Naive thymus-derived CD8-positive, alpha-beta T cell (primary cell): Measurements from ENCODE around the gene S100PBP. TPM values are rescaled to one million over a fixed set of nuclear protein-coding genes. Genes with fewer than 3 reads are reported as not detected.
A peak's percentile ranks its signal among the peaks of the same experiment; 100 is the strongest.

ENCODE experiments used
- ATAC-seq, 2 donors: fragments of 150-1000 bp; cut with Tn5 transposase in 1 of 2; sonication (Bioruptor Pico), chemical (Tn5 transposase) in 1 of 2; 1 replicate in 1 of 2; 2 replicates in 1 of 2; pipeline ENCODE4 v1.10.0; 2021; ENCODE audit warnings: mild to moderate bottlenecking in 2 of 2, moderate library complexity in 2 of 2
- POLR2A ChIA-PET: fragments of 350-600 bp; sonication (Branson Sonifier 250); formaldehyde crosslinking; loops from one replicate; lab custom pipeline; 2021; ENCODE audit warnings: antibody characterized with exemption; lab: Charles Lee
- DNase-seq, 10 donors: peaks; one replicate each; pipeline versions ENCODE4 v3.0.0 to v3.0.0-alpha.2; 2020 to 2022
- H3K27ac Mint-ChIP-seq, 10 donors: one replicate each; pipeline ENCODE4 v1.8.0; 2020 to 2022; ENCODE audit warnings: mild to moderate bottlenecking in 10 of 10, mixed read lengths in 10 of 10, moderate library complexity in 4 of 10, inconsistent platforms in 1 of 10
- H3K27me3 Mint-ChIP-seq, 5 donors: one replicate each; pipeline ENCODE4 v1.8.0; 2021 to 2022; ENCODE audit warnings: mixed read lengths in 5 of 5
- H3K36me3 Mint-ChIP-seq, 3 donors: one replicate each; pipeline ENCODE4 v1.8.0; 2020 to 2022; ENCODE audit warnings: mixed read lengths in 3 of 3, mild to moderate bottlenecking in 2 of 3, inconsistent platforms in 1 of 3
- H3K4me1 Mint-ChIP-seq, 4 donors: one replicate each; pipeline ENCODE4 v1.8.0; 2021 to 2022; ENCODE audit warnings: mixed read lengths in 4 of 4
- H3K4me3 Mint-ChIP-seq, 10 donors: one replicate each; pipeline ENCODE4 v1.8.0; 2020 to 2022; ENCODE audit warnings: mild to moderate bottlenecking in 10 of 10, mixed read lengths in 10 of 10, moderate library complexity in 6 of 10, inconsistent platforms in 1 of 10
- H3K9me3 Mint-ChIP-seq, 9 donors: one replicate each; pipeline ENCODE4 v1.8.0; 2020 to 2022; ENCODE audit warnings: mixed read lengths in 9 of 9, mild to moderate bottlenecking in 3 of 9, inconsistent platforms in 1 of 9, moderate library complexity in 1 of 9
- polyA plus RNA-seq, 3 donors: library from polyadenylated mRNA; unstranded; fragments of 300-500 nt; fragmentation: Illumina TruSeq; gene quantifications; one replicate each; pipeline ENCODE4 v1.2.3, GENCODE V29; 2021
- total RNA-seq, 8 experiments: library from RNA in 2 of 8; stranded (reverse) in 2 of 8; gene quantifications; one replicate each; pipeline ENCODE4 v1.2.3 and lab custom pipeline; 2021 to 2026

Gene S100PBP
- total and polyA plus RNA-seq, 5 experiments from 2014 or later = 5.0 to 50.5 (median 9.6) TPM

- peaks cover 11 to 65% (median 36%) of the 10 kb centered on the region in 5 donors for H3K27me3 Mint-ChIP-seq
Measured at GRCh38 chr1:32878183-32878582, 60.7 kb downstream of the S100PBP start.

GRCh38 chr1:32878637-32879041 is 61.2 kb downstream of the S100PBP start:
- H3K27ac Mint-ChIP-seq = no peak overlapping the region

More at GRCh38 chr1:32878183-32878582, 60.7 kb downstream of the S100PBP start:
- Mint-ChIP-seq H3K27ac (no peak overlapping the region), H3K4me3 (no peak overlapping the region), H3K4me1 (peaks cover 0 to 2% (median under 1%) of the 10 kb centered on the region in 4 donors), H3K9me3 (no peaks in the 10 kb centered on the region), H3K36me3 (peaks cover 0 to 2% (median 0%) of the 10 kb centered on the region in 3 donors)
- DNase-seq = no peak
- POLR2A ChIA-PET = no interaction called here
- no peak for ATAC-seq

DNA sequence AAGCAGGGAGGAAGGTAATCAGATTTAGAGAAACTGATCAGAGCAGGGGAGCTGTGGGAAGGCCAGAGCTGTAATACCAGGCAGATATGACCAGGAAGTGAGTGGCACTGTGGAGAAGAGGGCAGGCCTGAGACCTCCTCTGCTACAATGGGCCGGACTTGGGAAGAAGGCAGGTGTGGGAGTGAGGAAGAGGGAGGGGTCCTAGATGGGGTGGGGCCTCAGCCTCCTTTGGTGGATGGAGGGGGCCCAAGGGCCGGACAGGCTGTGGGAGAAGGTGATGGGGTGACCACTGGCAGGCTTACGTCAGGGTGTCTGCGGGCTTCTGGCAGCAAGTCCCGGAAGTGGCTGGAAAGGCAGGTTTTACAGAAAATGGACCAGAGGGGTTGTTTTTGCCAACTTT is 63.8 kb downstream of the S100PBP start:
- Mint-ChIP-seq H3K36me3 (no peaks in the 10 kb centered on the region), H3K9me3 (no peaks in the 10 kb centered on the region), H3K4me1 (peaks cover 3 to 8% (median 7%) of the 10 kb centered on the region in 4 donors), H3K4me3 (no peak overlapping the region), H3K27me3 (peaks cover 16 to 66% (median 34%) of the 10 kb centered on the region in 5 donors), H3K27ac (peak overlapping the region in 1 of 10 donors; percentile 41)
- ATAC-seq (no peak), DNase-seq (peak in 1 of 10 donors; percentile 38)
- POLR2A ChIA-PET = no interaction called here

More at GRCh38 chr1:32878637-32879041, 61.2 kb downstream of the S100PBP start:
- POLR2A ChIA-PET = no interaction called here
- H3K9me3 Mint-ChIP-seq = no peaks in the 10 kb centered on the region
- peaks cover 0 to 2% (median 0%) of the 10 kb centered on the region in 3 donors for H3K36me3 Mint-ChIP-seq
- H3K4me3 Mint-ChIP-seq = no peak overlapping the region
- no peak for DNase-seq
- no peak for ATAC-seq
- peaks cover 11 to 66% (median 38%) of the 10 kb centered on the region in 5 donors for H3K27me3 Mint-ChIP-seq
- peaks cover 0 to 2% (median under 1%) of the 10 kb centered on the region in 4 donors for H3K4me1 Mint-ChIP-seq

GRCh38 chr1:32881871-32882850 is 64.7 kb downstream of the S100PBP start:
- Mint-ChIP-seq H3K4me3 (no peak overlapping the region), H3K4me1 (peaks cover 2 to 15% (median 8%) of the 10 kb centered on the region in 4 donors), H3K27me3 (peaks cover 18 to 64% (median 38%) of the 10 kb centered on the region in 5 donors), H3K27ac (no peak overlapping the region), H3K9me3 (peaks cover 0 to 2% (median 0%) of the 10 kb centered on the region in 9 donors), H3K36me3 (peaks cover 0 to 2% (median 0%) of the 10 kb centered on the region in 3 donors)
- ATAC-seq (no peak), DNase-seq (no peak)
- POLR2A ChIA-PET = no interaction called here

GRCh38 chr1:32883338-32884031 is 66.0 kb downstream of the S100PBP start:
- ATAC-seq = no peak
- H3K36me3 Mint-ChIP-seq = peaks cover 0 to 2% (median 0%) of the 10 kb centered on the region in 3 donors
- H3K4me1 Mint-ChIP-seq = peaks cover 2 to 17% (median 10%) of the 10 kb centered on the region in 4 donors
- peaks cover 0 to 3% (median 0%) of the 10 kb centered on the region in 9 donors for H3K9me3 Mint-ChIP-seq
- H3K27ac Mint-ChIP-seq = no peak overlapping the region
- no peak overlapping the region for H3K4me3 Mint-ChIP-seq
- POLR2A ChIA-PET = no interaction called here
- peaks cover 26 to 67% (median 45%) of the 10 kb centered on the region in 5 donors for H3K27me3 Mint-ChIP-seq
- peak in 1 of 10 donors; percentile 30 for DNase-seq

DNA sequence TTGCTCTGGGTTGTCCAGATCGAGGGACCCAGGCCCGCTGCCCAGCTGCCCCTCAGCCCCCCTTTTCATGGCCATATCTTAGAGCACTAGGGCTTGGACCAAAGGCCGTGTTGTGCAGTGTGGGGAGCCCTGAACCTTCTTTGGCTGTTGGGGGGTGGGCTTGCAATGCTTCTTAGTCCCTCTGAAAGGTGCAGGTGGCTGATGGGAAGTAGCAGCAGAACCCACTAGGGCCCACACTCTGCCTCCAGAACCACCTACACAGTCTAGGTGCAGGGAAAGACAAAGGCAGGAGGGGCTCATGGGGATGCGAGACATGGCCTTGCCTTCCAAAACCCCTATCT is 66.5 kb downstream of the S100PBP start:
- Mint-ChIP-seq H3K36me3 (peaks cover 0 to 2% (median 0%) of the 10 kb centered on the region in 3 donors), H3K4me1 (peaks cover 2 to 17% (median 10%) of the 10 kb centered on the region in 4 donors), H3K27me3 (peaks cover 27 to 72% (median 47%) of the 10 kb centered on the region in 5 donors), H3K27ac (no peak overlapping the region), H3K9me3 (peaks cover 0 to 3% (median 0%) of the 10 kb centered on the region in 9 donors), H3K4me3 (no peak overlapping the region)
- POLR2A ChIA-PET = no interaction called here
- DNase-seq (peak in 1 of 10 donors; percentile 35), ATAC-seq (no peak)

DNA sequence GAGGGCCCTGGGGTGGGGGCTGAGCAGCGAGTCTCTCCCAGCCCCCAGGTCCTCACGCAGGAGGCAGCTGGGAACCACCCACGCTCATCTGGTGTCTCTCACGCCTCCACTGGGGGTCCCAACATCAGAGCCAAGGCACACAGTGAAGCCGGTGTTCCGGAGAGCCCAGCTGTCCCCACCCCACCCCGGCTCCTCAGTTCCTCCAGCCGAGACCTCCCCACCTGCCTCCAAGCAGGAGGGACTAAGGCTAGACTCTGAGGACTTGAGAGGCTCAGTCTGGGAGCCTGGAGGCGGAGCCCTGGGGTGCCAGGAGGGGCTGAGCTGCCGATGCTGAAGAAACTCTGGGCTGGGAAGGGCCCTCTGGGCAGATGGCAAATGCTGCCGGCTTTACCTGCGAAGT is 67.3 kb downstream of the S100PBP start:
- peak in 1 of 10 donors; percentile 26 for DNase-seq
- peaks cover 0 to 3% (median 0%) of the 10 kb centered on the region in 9 donors for H3K9me3 Mint-ChIP-seq
- ATAC-seq = no peak
- H3K4me1 Mint-ChIP-seq = peaks cover 2 to 17% (median 10%) of the 10 kb centered on the region in 4 donors
- H3K4me3 Mint-ChIP-seq = no peak overlapping the region
- POLR2A ChIA-PET = no interaction called here
- peaks cover 0 to 2% (median 0%) of the 10 kb centered on the region in 3 donors for H3K36me3 Mint-ChIP-seq
- peaks cover 32 to 80% (median 55%) of the 10 kb centered on the region in 5 donors for H3K27me3 Mint-ChIP-seq
- H3K27ac Mint-ChIP-seq = no peak overlapping the region

GRCh38 chr1:32885676-32886003 is 68.2 kb downstream of the S100PBP start:
- peak overlapping the region in 7 of 10 donors; percentile 18 to 76 (median 56) for H3K4me3 Mint-ChIP-seq
- H3K4me1 Mint-ChIP-seq = peaks cover 2 to 17% (median 10%) of the 10 kb centered on the region in 4 donors
- peaks cover 0 to 3% (median 0%) of the 10 kb centered on the region in 9 donors for H3K9me3 Mint-ChIP-seq
- peaks cover 0 to 2% (median 0%) of the 10 kb centered on the region in 3 donors for H3K36me3 Mint-ChIP-seq
- DNase-seq (no peak), ATAC-seq (no peak)
- no peak overlapping the region for H3K27ac Mint-ChIP-seq
- peaks cover 37 to 87% (median 56%) of the 10 kb centered on the region in 5 donors for H3K27me3 Mint-ChIP-seq
- POLR2A ChIA-PET = no interaction called here

- POLR2A ChIA-PET = no interaction called here
- Mint-ChIP-seq H3K4me3 (peak within 1 kb of the TSS in 7 of 10 donors; percentile 18 to 76 (median 56)), H3K27me3 (peaks cover 39 to 87% (median 56%) of the 10 kb centered on the region in 5 donors), H3K9me3 (peaks cover 0 to 3% (median 0%) of the 10 kb centered on the region in 9 donors), H3K27ac (no peak within 1 kb of the TSS), H3K36me3 (peaks cover 0 to 2% (median 0%) of the 10 kb centered on the region in 3 donors), H3K4me1 (peaks cover 2 to 17% (median 9%) of the 10 kb centered on the region in 4 donors)
- DNase-seq (peak in 7 of 10 donors; percentile 18 to 60 (median 44)), ATAC-seq (peak; percentile 60 to 78)
Measured at GRCh38 chr1:32886004-32886827, 68.8 kb downstream of the S100PBP start, which contains the start of gene HPCA. Gene HPCA, plus strand, starts transcription at chr1:32886491. Its CDS starts 2,408 bp downstream, at chr1:32888899.

GRCh38 chr1:32886828-32887414 is 69.5 kb downstream of the S100PBP start:
- Mint-ChIP-seq H3K27ac (no peak overlapping the region), H3K27me3 (peaks cover 46 to 88% (median 59%) of the 10 kb centered on the region in 5 donors), H3K9me3 (peaks cover 0 to 3% (median 0%) of the 10 kb centered on the region in 9 donors), H3K36me3 (peaks cover 0 to 2% (median 0%) of the 10 kb centered on the region in 3 donors), H3K4me1 (peaks cover 2 to 19% (median 9%) of the 10 kb centered on the region in 4 donors), H3K4me3 (peak overlapping the region in 4 of 10 donors; percentile 27 to 48 (median 34))
- POLR2A ChIA-PET = no interaction called here
- peak in 1 of 10 donors; percentile 32 for DNase-seq
- no peak for ATAC-seq

DNA sequence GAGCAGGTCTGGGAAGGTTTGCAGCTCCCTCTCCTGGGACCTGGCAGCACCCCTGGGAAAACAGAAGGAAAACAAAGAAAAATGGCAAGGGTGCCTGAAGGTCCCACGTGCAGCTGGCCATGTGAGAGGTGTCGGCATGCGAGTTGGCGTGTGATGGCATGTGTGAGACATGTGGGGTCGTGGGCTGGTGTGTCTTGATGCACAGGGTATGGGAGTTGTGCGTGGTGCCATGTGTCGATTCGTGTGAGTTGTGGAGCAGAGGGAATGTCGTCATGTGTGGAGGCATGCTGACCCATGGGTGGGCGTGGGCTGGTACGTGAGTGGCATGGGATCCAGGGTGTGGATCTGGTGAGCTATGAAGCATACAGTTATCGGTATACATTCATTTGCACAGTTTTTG is 70.2 kb downstream of the S100PBP start:
- Mint-ChIP-seq H3K36me3 (peaks cover 0 to 4% (median 0%) of the 10 kb centered on the region in 3 donors), H3K27ac (no peak overlapping the region), H3K4me3 (peak overlapping the region in 2 of 10 donors; percentile 7 to 44), H3K9me3 (peaks cover 0 to 6% (median 0%) of the 10 kb centered on the region in 9 donors), H3K27me3 (peaks cover 54 to 95% (median 66%) of the 10 kb centered on the region in 5 donors), H3K4me1 (peaks cover 7 to 26% (median 14%) of the 10 kb centered on the region in 4 donors)
- DNase-seq = peak in 1 of 10 donors; percentile 19
- no peak for ATAC-seq
- POLR2A ChIA-PET = no interaction called here
